ENCODE results near the gene HABP2.

HABP2 gene

GRCh38 chr10:113569576-113569975 is 16.7 kb downstream of the HABP2 start:
- no peaks in the 10 kb centered on the region for H3F3A ChIP-seq (ENCODE audit: insufficient read depth)
- no peaks in the 10 kb centered on the region for H3K36me3 ChIP-seq (ENCODE audit: low read length)
- TF ChIP-seq EZH2phosphoT487 (conservative IDR thresholded peaks at IDR 0.05; ENCODE audit: low read length): no peak
- H3K9me3 ChIP-seq (ENCODE audit: insufficient read depth, low read length): no peaks in the 10 kb centered on the region
- H3K27ac ChIP-seq (ENCODE audit: low read depth, low read length): no peak overlapping the region
- H3K4me2 ChIP-seq (ENCODE audit: low read depth, low read length, poor library complexity, severe bottlenecking): no peak overlapping the region
- H4K20me1 ChIP-seq (ENCODE audit: low read depth, low read length): no peaks in the 10 kb centered on the region
- H3K9ac ChIP-seq (ENCODE audit: low read length): no peak overlapping the region
- H3K79me2 ChIP-seq (ENCODE audit: insufficient read depth, low read length): no peaks in the 10 kb centered on the region
- no peak overlapping the region for H2AFZ ChIP-seq (ENCODE audit: low read depth, low read length, severe bottlenecking)
- no peak overlapping the region for H3K4me3 ChIP-seq (ENCODE audit: insufficient read depth, low read length, poor library complexity, severe bottlenecking)
- H3K9me2 ChIP-seq (replicated peaks; ENCODE audit: insufficient read depth, low read length): no peaks in the 10 kb centered on the region
- no peaks in the 10 kb centered on the region for H3K27me3 ChIP-seq (ENCODE audit: low read length)

DNA sequence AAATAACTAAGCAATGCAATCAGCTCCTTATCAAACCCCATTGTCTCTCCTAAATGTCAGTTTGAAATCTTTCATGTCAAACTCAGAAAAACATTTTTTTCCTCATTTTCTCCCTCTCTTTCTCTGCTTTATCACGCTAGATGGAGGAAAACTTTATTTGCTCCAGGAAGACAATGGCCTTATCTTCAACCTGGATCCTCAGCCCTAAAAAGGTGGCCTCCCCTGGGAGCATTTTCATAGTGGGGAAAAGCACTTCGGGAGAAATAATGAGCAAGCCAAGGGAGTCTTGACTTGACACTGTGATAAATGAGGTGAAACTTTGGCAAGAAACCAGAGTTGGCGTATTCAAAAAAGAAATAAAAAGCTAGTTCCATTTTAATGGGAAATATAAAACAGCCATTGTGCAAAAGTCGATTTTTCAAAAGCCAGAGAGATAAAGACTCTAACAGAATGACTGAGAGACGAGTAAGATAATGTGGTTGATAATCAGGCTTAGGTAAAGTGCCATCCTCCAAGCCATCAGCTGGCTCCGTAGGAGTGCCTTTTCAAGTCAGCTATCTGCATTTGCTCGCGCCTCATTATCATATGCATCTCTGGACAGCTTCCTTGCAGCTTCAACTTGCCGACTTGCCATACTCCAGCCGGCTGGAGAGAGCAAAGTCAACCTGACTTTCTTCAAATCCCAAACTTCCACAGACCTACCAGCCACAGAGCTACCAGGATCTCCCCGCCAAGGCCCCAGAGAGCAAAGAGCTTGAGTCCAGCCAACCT is 19.9 kb downstream of the HABP2 start:
- Histone ChIP-seq H3K79me2 (ENCODE audit: insufficient read depth, low read length) (no peaks in the 10 kb centered on the region), H3K9me3 (ENCODE audit: insufficient read depth, low read length) (no peaks in the 10 kb centered on the region), H3K27ac (ENCODE audit: low read depth, low read length) (no peak overlapping the region), H3K9me2 (replicated peaks; ENCODE audit: insufficient read depth, low read length) (no peaks in the 10 kb centered on the region), H3K27me3 (ENCODE audit: low read length) (no peaks in the 10 kb centered on the region), H3K36me3 (ENCODE audit: low read length) (no peaks in the 10 kb centered on the region), H3K4me3 (ENCODE audit: insufficient read depth, low read length, poor library complexity, severe bottlenecking) (no peak overlapping the region), H4K20me1 (ENCODE audit: low read depth, low read length) (no peaks in the 10 kb centered on the region), H3K4me2 (ENCODE audit: low read depth, low read length, poor library complexity, severe bottlenecking) (no peak overlapping the region), H2AFZ (ENCODE audit: low read depth, low read length, severe bottlenecking) (no peak overlapping the region), H3F3A (ENCODE audit: insufficient read depth) (no peaks in the 10 kb centered on the region), H3K9ac (ENCODE audit: low read length) (no peak overlapping the region)
- TF ChIP-seq CTCF (IDR thresholded peaks at IDR 0.05; ENCODE audit: insufficient read depth, low read length, poor library complexity, severe bottlenecking) (no peak), EZH2phosphoT487 (conservative IDR thresholded peaks at IDR 0.05; ENCODE audit: low read length) (no peak)

- TF ChIP-seq CTCF (IDR thresholded peaks at IDR 0.05; ENCODE audit: insufficient read depth, low read length, poor library complexity, severe bottlenecking): no peak
- no peak for TF ChIP-seq EZH2phosphoT487 (conservative IDR thresholded peaks at IDR 0.05; ENCODE audit: low read length)
- no peaks in the 10 kb centered on the region for H3K36me3 ChIP-seq (ENCODE audit: low read length)
These were observed 20.5 kb downstream of the HABP2 start for GRCh38 chr10:113573368-113573767.

GRCh38 chr10:113576852-113577251 is 24.0 kb downstream of the HABP2 start:
- H3K4me3 ChIP-seq (ENCODE audit: insufficient read depth, low read length, poor library complexity, severe bottlenecking): no peak overlapping the region
- no peak overlapping the region for H3K9ac ChIP-seq (ENCODE audit: low read length)
- no peak overlapping the region for H2AFZ ChIP-seq (ENCODE audit: low read depth, low read length, severe bottlenecking)
- H3K27me3 ChIP-seq (ENCODE audit: low read length): no peaks in the 10 kb centered on the region
- no peaks in the 10 kb centered on the region for H3K79me2 ChIP-seq (ENCODE audit: insufficient read depth, low read length)
- no peak overlapping the region for H3K27ac ChIP-seq (ENCODE audit: low read depth, low read length)
- H4K20me1 ChIP-seq (ENCODE audit: low read depth, low read length): no peaks in the 10 kb centered on the region
- no peaks in the 10 kb centered on the region for H3K9me3 ChIP-seq (ENCODE audit: insufficient read depth, low read length)
- H3K4me2 ChIP-seq (ENCODE audit: low read depth, low read length, poor library complexity, severe bottlenecking): no peak overlapping the region
- no peaks in the 10 kb centered on the region for H3K36me3 ChIP-seq (ENCODE audit: low read length)
- no peak for TF ChIP-seq EZH2phosphoT487 (conservative IDR thresholded peaks at IDR 0.05; ENCODE audit: low read length)
- no peak for TF ChIP-seq CTCF (IDR thresholded peaks at IDR 0.05; ENCODE audit: insufficient read depth, low read length, poor library complexity, severe bottlenecking)
- H3F3A ChIP-seq (ENCODE audit: insufficient read depth): no peaks in the 10 kb centered on the region
- H3K9me2 ChIP-seq (replicated peaks; ENCODE audit: insufficient read depth, low read length): no peaks in the 10 kb centered on the region

More at GRCh38 chr10:113573368-113573767, 20.5 kb downstream of the HABP2 start:
- no peaks in the 10 kb centered on the region for H3K9me3 ChIP-seq (ENCODE audit: insufficient read depth, low read length)
- no peak overlapping the region for H3K27ac ChIP-seq (ENCODE audit: low read depth, low read length)
- no peaks in the 10 kb centered on the region for H3K9me2 ChIP-seq (replicated peaks; ENCODE audit: insufficient read depth, low read length)
- no peaks in the 10 kb centered on the region for H3F3A ChIP-seq (ENCODE audit: insufficient read depth)
- no peaks in the 10 kb centered on the region for H3K27me3 ChIP-seq (ENCODE audit: low read length)
- H2AFZ ChIP-seq (ENCODE audit: low read depth, low read length, severe bottlenecking): no peak overlapping the region
- H3K79me2 ChIP-seq (ENCODE audit: insufficient read depth, low read length): no peaks in the 10 kb centered on the region
- H4K20me1 ChIP-seq (ENCODE audit: low read depth, low read length): no peaks in the 10 kb centered on the region
- no peak overlapping the region for H3K4me3 ChIP-seq (ENCODE audit: insufficient read depth, low read length, poor library complexity, severe bottlenecking)
- H3K9ac ChIP-seq (ENCODE audit: low read length): no peak overlapping the region
- H3K4me2 ChIP-seq (ENCODE audit: low read depth, low read length, poor library complexity, severe bottlenecking): no peak overlapping the region
